Right ventricle myocardium inferior (tissue), 1 donor: ENCODE measurements around the gene ASNSD1. TPM values are rescaled to one million over a fixed set of nuclear protein-coding genes. Genes with fewer than 3 reads are reported as not detected.
"Not testable (repeated sequence)": the region's sequence is repeated elsewhere in the genome, so short reads cannot be mapped to it uniquely, and the experiment has no call there.

ENCODE experiments used
- ATAC-seq: fragments of 200-7000 bp; cut with Tn5 transposase; one replicate; pipeline ENCODE4 v1.9.1; 2020; ENCODE audit warnings: mild to moderate bottlenecking, moderate library complexity
- DNase-seq: peaks from one replicate; pipeline ENCODE4 v3.0.0; 2021; ENCODE audit errors: missing footprints
- intact Hi-C: fragments of 100-400 bp; cut with DNase I; formaldehyde crosslinking; loops from one replicate; pipeline ENCODE4 v1.11.0; 2022
- total RNA-seq: library from RNA; stranded (reverse); fragmentation: NEBNext Ultra II Directional; extraction: Animal tissue kit (Norgen Biotek cat#: 25700); gene quantifications from one replicate; pipeline ENCODE4 v1.2.1, GENCODE V29; 2021
- donor health status: DM: no; HTN: yes; CAD: no; lungs with severe emphysema.

ASNSD1 gene
- total RNA-seq, 1 donor from 2014 or later = 35.2 TPM

DNA sequence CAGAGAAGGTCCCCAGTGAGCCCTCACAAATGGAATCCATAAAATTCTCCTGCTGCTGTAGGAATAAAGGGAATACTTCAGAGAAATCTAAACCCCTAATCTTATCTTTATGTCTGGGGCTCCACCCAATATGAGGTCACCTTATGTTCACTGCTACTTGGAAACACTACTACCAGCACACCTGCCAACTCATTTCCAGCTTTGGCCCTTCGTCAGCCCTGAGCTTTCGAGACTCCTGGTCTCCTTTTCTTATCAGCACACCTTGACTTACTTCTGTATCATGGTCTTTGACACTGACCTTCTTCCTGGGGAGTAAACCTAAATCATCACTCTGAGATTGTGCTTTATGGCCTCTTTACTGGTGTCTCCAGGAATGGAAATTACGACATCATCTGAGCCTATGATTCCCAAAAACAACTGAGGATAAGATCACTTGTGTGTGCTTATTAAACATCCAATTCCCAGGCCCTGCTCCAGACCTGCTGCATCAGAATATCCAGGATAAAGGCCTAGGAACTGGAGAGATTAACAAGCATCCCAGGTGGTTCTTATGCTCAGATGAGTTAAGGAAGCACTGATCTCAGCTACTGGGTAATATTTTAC, 22.2 kb upstream of the ASNSD1 start:
- intact Hi-C loops = no loop called here
- no peak for DNase-seq
- no peak for ATAC-seq

DNA sequence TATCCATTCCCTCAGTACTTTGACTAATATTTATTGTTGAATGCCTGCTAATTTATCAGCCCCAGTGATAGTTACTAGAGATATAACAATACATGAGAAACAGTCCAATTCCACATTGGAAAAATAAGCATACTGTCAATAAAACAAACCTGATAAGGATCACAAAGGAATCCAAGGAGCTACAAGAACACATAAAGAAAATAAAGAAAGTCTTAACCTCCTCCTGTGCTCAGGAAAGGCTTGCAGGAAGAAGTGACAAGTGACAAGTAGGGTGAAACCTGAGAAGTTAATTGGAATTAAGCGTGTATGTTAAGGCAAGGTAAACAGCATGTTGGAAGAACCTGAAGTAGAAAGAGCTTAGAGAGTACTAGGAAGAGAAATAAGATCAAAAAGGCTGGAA, 20.3 kb upstream of the ASNSD1 start:
- intact Hi-C loops = no loop called here
- ATAC-seq (no peak), DNase-seq (no peak)

DNA sequence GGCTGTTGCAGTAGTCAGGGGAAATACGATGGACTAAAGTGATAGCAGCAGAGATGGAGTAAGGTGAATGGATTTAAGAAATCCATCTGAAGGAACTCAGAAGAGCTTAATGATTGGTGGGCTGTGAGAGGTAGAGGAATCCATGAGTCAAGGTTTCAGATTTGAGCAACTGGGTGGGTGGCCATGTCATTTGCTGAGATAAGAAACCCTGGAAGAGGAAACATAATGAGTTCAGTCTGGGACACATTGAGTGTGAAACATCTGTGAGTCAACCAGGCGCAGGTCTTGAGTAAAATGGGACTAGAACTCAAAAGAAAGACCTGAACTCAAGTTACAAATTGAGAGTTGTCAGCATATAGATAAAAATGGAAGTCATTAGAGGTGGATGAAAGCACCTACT, 19.7 kb upstream of the ASNSD1 start:
- intact Hi-C loops = no loop called here
- ATAC-seq = no peak
- DNase-seq = no peak

DNA sequence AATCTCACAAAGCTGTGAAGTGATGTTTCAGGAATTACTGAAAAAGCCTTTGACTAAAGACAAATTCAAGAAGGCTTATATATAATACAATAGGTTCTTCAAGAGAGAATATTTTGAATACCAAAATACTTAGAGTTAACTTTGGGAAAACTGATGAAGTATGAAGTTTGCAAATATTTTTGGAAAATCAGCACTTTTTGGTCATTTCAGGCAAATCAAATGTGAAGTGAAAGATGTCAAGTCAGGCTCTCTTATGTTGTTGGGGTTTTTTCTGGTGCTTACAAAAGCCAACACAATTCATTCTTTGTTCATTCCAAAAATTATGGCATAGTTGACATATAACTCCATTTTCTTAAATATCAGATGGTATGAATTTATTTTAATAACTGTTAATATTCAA, 14.7 kb upstream of the ASNSD1 start:
- no peak for DNase-seq
- intact Hi-C loops = no loop called here
- no peak for ATAC-seq

DNA sequence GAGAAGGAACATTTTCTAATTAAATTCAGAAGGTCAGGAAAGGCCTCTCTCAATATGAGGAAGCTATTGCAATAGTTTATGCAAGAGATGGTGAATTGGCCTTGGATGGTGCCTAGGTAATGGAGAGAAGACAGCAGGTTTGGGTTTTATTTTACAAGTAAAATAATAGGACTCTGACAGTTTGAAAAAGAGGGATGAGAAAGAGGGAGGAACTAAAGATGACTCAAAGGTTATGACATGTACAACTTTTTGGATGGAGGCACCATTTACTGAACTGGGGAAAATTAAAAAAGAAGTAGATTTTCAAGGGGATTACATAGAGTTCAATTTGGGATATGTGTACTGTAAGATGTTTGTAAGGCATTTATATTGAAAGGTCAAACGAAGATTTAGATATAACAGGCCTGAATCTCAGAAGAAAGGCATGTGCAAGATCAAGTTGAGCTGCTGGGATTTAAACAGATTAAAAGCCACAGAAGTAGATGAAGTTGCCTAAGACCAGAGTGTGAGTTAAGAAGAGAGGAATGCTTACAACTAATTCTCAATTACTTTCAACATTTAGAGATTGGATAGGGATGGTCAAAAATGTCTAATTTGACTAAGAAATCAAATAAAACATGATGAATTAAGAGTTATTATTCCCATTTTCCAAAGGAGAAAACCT, 12.3 kb upstream of the ASNSD1 start:
- intact Hi-C loops = no loop called here
- no peak for ATAC-seq
- no peak for DNase-seq

DNA sequence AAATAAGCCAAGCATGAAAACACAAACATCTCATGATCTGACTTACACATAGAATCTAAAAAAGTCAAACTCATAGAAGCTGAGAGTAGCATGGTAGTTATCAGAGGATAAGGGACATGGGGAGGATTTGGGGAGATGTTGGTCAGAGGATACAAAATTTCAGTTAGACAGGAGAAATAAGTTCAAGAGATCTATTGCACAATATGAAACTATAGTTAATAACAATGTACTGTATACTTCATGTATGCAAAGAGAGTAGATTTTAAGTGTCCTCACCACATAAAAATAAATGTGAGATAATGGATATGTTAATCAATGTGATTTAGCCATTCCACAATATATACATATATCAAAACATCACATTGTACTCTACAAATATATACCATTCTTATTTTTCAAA, 10.0 kb upstream of the ASNSD1 start:
- ATAC-seq (no peak), DNase-seq (no peak)
- intact Hi-C loops = no loop called here

DNA sequence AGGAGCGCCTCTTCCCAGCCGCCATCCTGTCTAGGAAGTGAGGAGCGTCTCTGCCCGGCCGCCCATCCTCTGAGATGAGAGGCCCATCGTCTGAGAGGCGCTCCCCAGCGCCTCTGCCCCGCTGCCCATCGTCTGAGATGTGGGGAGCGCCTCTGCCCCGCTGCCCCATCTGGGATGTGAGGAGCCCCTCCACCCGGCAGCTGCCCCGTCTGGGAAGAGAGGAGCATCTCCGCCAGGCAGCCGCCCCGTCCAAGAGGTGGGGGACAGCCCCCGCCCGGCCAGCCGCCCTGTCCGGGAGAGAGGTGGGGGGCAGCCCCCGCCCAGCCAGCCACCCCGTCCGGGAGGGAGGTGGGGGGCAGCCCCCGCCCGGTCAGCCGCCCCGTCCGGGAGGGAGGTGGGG, 7.8 kb upstream of the ASNSD1 start:
- intact Hi-C loops, DNase-seq: not testable (repeated sequence)

DNA sequence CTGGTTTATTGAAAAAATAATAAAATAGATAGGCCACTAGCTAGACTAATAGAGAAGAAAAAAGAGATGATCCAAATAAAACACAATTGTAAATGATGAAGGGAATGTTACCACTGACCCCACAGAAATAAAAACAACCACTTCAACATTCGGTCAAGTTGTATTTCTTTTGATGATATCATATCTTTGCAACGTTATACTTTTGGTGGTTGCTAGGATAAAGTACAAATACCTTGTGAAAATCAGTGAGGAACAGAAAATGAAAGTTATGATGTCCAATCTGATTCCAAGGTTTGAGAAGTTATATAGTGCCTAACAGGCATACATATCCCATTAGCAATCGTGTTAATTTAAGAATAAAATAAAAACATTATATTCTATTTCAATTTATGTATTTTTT, 6.6 kb upstream of the ASNSD1 start:
- no peak for ATAC-seq
- no peak for DNase-seq
- intact Hi-C loops = no loop called here

More for the DNA sequence above, 7.8 kb upstream of the ASNSD1 start:
- not testable (repeated sequence) for ATAC-seq

DNA sequence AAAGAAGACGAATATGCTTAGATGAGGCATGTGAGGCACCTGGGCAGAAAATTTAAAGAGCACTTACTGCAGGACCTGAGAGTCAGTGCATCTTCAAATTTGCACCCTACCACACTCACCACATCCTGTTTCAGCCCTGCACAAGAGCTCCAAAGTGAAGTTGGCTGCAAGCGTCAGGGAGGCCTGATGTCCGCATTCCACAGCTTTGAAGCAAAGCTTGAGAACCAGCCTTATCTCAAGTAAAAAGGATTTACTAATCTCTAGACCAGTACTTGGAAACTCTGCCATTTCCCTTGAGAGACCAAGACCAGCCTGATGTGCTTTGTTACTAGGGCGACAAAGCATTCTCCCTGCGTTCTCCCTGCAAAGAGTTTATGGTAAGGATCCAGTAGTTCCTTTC, 3.4 kb upstream of the ASNSD1 start:
- intact Hi-C loops = no loop called here
- ATAC-seq (peak; percentile 8), DNase-seq (no peak)

DNA sequence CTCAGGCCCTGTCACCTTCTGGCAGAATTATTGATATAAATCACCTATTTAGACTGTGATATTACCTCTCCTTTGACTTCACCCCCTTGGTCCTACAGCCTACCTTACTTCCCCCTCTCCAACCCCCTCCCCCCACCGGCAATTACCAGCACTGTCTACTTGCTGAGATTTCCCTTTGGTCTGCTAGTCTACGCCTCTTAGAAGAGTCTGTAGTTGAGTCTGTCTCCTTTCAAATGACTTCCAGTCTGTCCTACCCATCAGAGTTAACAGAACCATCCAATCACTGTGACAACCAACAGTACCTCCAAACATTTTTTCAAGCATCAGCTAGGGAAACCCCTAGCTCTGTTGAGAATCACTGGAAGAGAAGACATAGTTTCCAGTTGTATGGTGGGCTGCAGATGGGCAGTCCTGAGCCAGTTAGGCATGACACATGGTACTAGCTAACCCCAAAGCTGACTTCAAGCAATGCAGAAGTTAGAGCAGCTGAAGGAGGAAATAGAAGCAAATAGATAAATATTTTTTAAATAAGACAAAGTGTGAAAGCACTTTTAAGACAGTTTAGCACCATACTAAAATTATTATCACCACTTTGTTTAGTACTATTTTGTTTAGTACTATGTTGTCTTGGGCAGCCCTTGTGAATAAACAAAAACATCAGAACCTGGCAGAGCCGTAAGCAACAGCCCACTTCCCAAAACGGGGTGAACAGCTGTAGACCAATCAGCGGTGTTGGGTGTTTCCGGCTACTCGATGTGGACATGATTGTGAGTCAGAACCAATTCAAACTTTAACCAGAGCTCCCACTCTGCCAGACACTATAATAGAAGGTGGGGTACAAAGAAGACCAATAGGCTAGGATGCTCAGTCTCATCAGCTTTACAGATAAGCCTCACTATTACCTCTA, 2.7 kb upstream of the ASNSD1 start:
- DNase-seq (no peak), ATAC-seq (no peak)
- intact Hi-C loops = no loop called here

DNA sequence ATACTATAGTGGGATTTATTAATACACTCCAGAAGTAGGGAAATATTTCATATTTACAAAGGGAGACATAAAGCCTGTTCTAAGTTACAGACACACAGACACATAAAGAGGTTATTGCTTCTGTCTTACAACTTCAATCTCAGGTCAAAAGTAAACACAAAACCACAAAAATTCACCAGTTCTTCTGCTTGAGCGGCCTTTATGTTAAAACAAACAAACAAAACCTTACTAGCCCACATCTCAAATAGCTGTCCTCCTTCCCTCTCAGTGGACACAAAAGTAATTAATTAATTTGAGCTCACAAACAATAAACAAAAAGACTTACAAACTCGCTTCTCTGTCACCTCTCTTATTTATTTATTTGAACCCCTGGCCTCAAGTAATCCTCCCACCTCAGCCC, 1.5 kb upstream of the ASNSD1 start:
- ATAC-seq (no peak), DNase-seq (no peak)
- intact Hi-C loops = loop anchor here (2.0 to 5.0 kb wide), 2 partner anchors 123 to 411 kb away; partner anchors contain the start of genes ORMDL1 and PMS1

DNA sequence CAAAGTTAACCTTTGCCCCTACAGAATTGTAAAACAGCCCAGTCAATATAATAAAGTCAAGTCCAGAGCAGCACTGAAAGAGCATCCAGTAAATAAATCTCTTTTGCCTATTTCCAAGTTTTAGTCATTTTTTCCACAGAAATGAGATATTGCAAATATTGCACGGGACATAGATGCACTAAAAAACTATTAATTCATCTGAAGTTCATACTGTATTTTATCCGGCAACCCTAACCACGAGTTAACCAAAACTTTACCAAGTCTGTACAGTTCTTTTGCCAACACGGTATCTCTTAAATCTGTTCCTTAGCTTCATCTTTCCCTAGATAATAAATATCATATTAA, 484 bp upstream of the ASNSD1 start:
- DNase-seq = no peak
- intact Hi-C loops = loop anchor here (1.0 to 5.0 kb wide), 3 partner anchors 38 to 410 kb away; partner anchors contain the start of genes ORMDL1 and PMS1
- ATAC-seq = no peak

DNA sequence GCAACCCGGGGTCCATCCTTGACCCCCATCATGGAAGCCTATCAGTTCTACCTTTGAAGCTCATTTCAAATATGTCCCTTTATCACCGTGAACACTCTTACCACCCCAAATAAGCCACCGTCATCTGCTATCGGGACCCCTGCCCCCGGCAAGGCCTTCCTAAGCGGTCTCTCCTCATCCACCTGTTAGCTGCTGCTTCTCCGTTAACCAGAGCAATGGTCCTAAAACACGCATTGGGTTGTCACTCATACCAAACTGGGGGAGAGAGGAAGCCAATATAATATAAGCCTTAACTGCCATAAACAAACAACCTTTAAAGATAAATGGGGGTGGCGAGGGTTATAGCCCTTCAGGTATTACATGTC, 680 bp downstream of the ASNSD1 start:
- ATAC-seq (no peak), DNase-seq (no peak)
- intact Hi-C loops = loop anchor here (1.0 to 5.0 kb wide), 3 partner anchors 36 to 409 kb away; partner anchors contain the start of genes ORMDL1 and PMS1

DNA sequence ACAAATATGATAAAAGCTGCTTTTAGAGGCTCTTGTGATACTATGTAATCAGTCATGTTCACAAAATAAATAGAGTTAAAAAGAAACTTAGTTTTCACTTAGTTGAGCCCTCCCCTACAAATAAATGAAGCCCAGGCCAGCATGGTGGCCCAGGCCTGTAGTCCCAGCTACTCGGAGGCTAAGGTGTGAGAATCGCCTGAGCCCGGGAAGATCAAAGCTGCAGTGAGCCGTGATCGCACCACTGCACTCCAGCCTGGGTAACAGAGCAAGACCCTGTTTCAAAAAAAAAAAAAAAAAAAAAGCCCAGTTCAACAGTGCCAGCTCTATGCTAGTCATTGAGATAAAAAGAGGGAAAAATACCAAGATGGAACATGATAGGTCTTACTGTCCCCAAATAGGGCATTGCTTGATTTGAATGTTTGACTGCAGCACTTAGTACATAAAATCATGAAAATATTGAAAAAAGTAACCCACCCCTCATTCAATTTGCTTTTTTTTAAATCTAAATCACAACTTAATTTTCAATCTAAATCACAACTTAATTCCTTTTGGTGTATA, 1.5 kb downstream of the ASNSD1 start:
- intact Hi-C loops = loop anchor here (5.0 kb wide), 1 partner anchor 120 kb away; the partner anchor contains the start of genes ORMDL1 and PMS1
- no peak for ATAC-seq

DNA sequence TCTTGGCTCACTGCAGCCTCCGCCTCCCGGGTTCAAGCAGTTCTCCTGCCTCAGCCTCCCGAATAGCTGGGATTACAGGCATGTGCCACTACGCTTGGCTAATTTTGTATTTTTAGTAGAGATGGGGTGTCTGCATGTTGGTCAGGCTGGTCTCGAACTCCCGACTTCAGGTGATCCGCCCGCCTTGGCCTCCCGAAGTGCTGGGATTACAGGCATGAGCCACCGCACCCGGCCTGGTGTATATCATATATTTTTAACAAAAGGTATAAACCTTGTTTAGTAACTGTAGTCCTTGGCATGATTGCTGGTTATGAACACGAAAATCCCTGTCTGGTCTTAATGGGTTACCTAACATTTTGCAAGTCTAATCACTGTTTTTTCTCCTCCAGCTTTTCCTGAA, 2.1 kb downstream of the ASNSD1 start:
- intact Hi-C loops = loop anchor here (5.0 kb wide), 1 partner anchor 119 kb away; the partner anchor contains the start of genes ORMDL1 and PMS1
- not testable (repeated sequence) for ATAC-seq, DNase-seq

More for the DNA sequence above, 1.5 kb downstream of the ASNSD1 start:
- no peak for DNase-seq

DNA sequence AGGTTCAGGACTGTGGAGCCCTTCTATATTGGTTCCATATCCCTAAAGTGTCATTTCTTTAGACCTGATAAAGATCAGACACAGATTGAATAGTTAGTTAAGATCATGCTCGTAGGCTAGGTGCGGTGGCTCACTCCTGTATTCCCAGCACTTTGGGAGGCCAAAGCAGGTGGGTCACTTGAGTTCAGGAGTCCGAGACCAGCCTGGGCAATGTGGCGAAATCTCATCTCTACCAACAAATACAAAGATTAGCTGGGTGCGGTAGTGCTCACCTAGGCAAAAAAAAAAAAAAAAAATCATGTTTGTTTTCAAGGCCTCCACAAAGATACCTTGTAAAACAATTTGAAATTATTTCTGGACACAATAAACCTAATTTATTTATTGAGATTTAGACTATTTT, 8.7 kb downstream of the ASNSD1 start:
- no peak for ATAC-seq
- no peak for DNase-seq
- intact Hi-C loops = no loop called here

DNA sequence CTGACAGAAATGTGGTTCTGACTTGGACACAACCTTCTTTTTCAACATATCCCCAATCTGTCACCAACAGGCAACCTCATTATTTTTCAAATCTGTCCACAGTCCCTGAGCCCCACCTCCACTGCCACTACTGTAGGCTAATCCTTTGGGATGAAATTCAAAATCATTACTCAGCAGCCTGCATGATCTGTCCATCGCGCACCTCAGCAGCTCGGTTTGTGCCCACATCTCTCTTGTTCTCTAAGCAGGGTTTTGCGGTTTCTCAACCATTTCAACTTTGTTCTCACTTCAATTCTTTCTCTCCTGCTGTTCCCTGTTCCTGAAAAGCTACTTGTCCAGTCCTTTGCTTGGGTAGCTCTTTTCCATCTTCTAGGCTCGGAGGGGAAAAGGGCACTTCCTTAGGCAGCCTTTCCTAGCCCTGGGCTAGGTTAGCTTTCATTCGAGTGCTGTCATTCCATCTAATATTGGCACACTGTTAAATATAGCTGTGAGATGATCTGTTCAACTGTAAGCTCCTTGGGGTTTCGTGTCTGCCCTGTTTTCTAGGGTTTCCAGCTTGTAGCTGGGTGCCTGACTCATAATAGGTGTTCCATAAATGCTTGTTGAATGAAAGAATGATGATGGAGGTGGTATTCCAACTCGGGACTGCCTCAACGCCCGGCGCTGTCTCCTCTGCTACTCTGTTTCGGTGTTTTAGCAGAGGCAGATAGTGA, 12.6 kb downstream of the ASNSD1 start:
- ATAC-seq = peak; percentile 4
- DNase-seq = no peak
- intact Hi-C loops = loop anchor here (2.0 kb wide), 1 partner anchor 89 kb away; the partner anchor contains the start of gene OSGEPL1

DNA sequence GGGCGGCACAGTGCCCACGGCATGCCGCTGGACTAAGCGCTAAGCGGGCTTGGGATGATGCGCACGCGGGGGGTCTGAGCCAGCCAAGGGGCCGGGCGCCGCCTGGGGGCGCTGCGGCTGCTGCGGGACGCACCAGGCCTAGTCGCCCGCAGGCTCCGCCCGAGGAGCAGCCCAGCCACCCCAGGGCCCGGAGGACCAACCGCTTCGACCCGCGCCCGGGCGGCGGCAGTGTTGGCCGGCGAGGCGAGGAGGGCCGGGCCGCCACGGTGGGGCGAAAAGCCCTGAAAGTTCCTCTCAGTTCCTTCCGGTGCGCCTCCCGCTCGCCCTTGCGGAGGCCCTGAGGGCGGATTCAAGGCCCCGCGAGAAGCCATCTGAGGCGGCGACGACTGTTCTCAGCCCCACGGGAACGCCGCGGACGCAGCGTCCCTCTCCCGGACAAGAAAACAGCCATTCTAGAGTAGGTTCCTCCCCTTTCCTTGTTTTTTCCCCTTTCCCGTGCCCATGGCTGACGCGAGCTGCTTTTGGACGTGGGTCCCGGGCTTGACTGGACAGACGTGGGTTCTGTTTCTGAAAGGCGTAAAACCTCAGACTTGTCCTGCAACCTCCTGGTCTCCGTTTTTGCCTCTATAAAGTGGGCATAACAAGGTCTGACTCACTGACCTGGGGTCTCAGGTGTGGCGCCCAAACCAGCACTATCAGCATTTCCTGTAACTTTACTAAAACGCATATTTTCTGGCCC, 13.3 kb downstream of the ASNSD1 start, which contains the start of gene ANKAR:
TSS of gene ANKAR (plus strand) at position 297 of the 739 bp plus-strand sequence. CDS start 1,821 bp downstream, outside the sequence.
- intact Hi-C loops = loop anchor here (2.0 kb wide), 1 partner anchor 88 kb away; the partner anchor contains the start of gene OSGEPL1
- DNase-seq (peak; percentile 96), ATAC-seq (peak; percentile 99)
